ENCODE data around the gene FBF1. TPM values are rescaled to one million over a fixed set of nuclear protein-coding genes. Genes with fewer than 3 reads are reported as not detected.
A peak's percentile ranks its signal among the peaks of the same experiment; 100 is the strongest.

The FBF1 gene
- total RNA-seq, 6 experiments from 2014 or later: 0.86 to 3.1 (median 2.7) TPM

DNA sequence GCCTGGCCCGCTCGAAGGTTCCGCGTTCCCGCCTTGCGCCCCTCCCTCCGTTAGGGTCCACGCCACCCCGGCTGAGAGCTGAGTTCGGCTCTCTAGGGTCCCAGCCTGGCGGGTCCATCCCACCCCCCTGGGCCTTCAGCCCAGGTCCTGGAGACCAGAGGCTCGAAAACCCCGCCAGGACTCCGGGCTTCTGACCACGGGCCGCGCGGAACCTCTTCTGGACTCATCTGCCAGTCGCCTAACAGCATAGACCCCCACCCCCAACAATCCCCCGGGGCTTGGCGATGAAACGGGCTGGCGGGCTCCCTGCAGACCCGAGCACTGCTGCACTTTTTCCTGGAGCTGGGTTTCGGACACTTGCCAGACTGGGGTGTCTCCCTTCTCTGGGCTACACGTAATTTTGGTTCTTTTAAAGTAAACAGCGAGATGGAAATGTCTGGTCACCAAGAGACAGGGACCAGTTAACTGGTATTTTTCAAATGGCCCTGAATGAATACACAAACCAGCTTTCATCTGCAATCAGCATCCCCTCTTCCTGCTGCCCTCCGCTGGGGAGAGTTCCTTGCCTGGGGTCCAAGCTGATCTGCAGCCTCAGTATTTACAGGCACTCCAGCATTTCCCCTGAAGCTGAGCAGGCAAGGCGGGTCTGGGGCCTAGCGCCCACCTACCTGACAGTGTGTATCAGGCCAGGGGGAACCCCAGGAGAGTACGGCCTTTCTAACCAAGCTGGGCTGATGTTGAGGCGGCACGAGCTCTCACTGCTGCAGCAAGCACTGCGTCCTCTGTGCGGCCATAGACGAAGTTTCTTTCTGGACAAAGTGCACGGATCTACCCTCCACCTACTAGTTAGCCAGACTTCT, 43.5 kb downstream of the FBF1 start:
- Histone ChIP-seq H3K27ac (peak overlapping the region; percentile 73 to 88 (median 76)), H3K27me3 (no peaks in the 10 kb centered on the region), H3K4me1 (peaks cover 0 to 28% (median 6%) of the 10 kb centered on the region in 4 donors), H3K9me3 (no peaks in the 10 kb centered on the region), H3K4me3 (peak overlapping the region; percentile 76 to 97 (median 81)), H3K36me3 (peaks cover 0 to 38% (median 13%) of the 10 kb centered on the region in 4 donors)
- TF ChIP-seq, protein P1, sequence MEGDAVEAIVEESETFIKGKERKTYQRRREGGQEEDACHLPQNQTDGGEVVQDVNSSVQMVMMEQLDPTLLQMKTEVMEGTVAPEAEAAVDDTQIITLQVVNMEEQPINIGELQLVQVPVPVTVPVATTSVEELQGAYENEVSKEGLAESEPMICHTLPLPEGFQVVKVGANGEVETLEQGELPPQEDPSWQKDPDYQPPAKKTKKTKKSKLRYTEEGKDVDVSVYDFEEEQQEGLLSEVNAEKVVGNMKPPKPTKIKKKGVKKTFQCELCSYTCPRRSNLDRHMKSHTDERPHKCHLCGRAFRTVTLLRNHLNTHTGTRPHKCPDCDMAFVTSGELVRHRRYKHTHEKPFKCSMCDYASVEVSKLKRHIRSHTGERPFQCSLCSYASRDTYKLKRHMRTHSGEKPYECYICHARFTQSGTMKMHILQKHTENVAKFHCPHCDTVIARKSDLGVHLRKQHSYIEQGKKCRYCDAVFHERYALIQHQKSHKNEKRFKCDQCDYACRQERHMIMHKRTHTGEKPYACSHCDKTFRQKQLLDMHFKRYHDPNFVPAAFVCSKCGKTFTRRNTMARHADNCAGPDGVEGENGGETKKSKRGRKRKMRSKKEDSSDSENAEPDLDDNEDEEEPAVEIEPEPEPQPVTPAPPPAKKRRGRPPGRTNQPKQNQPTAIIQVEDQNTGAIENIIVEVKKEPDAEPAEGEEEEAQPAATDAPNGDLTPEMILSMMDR (IDR thresholded peaks at IDR 0.05): no peak
- DNase-seq: peak in 1 of 3 donors; percentile 61
- ATAC-seq: no peak
- WGBS (ENCODE audit: insufficient coverage, low coverage, low lambda C conversion rate, missing lambda C conversion rate): 76% methylated on average over 8 of the region's 37 CpGs
- intact Hi-C loops (cut with DNase I): no loop called here

DNA sequence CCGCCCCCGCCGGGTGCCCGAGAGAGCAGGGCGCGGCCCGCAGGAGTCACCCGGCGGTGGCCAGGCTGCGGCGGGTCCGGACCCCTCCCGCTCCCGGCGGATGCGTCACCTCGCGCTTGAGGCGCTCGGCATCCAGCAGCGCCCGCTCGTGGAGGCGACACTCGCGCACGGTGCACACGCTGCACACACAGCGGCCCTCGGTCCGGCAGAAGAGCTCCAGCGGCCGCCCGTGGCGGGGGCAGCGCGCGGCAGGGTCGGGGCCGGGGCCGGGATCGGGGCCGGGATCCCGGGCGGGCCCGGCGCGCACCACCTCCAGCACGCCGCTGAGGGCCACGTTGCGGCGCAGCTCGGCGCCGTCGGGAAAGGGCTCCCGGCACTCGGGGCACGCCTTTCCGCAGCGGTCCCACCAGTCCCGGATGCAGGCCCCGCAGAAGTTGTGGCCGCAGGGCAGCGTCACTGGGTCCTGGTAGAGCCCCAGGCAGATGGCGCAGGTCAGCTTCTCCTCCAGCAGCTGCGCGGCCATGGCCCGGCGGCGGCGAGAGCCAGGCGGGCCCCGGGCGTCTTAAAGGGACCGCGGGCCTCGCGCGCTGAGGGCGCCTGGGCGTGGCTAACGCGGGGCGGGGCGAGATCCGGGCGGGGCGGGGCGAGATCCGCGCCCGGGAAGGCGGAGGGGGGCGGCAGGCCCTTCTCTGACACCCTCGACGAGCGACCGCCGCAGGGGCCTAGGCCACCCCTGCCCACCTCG, 44.3 kb downstream of the FBF1 start, which contains the start of gene TRIM65:
Gene TRIM65, minus strand, starts transcription at position 537 of the 745 bp plus-strand sequence. Its CDS starts 14 bp downstream, at position 523.
- peak; percentile 83 to 89 (median 87) for DNase-seq
- intact Hi-C loops (cut with DNase I): no loop called here
- ATAC-seq: peak; percentile 74 to 83 (median 81)
- Histone ChIP-seq H3K27me3 (no peaks in the 10 kb centered on the region), H3K36me3 (peaks cover 0 to 31% (median 10%) of the 10 kb centered on the region in 4 donors), H3K4me1 (peaks cover 0 to 33% (median 8%) of the 10 kb centered on the region in 4 donors), H3K9me3 (no peaks in the 10 kb centered on the region), H3K4me3 (peak within 1 kb of the TSS; percentile 76 to 97 (median 81)), H3K27ac (peak within 1 kb of the TSS; percentile 73 to 88 (median 76))
- WGBS (ENCODE audit: insufficient coverage, low coverage, low lambda C conversion rate, missing lambda C conversion rate): no CpG with 5 or more reads among the region's 102 CpGs
- TF ChIP-seq POLR2A (IDR thresholded peaks at IDR 0.05): peak; percentile 76
- TF ChIP-seq, protein P1 (IDR thresholded peaks at IDR 0.05): peak; percentile 18 to 47 (median 34)

DNA sequence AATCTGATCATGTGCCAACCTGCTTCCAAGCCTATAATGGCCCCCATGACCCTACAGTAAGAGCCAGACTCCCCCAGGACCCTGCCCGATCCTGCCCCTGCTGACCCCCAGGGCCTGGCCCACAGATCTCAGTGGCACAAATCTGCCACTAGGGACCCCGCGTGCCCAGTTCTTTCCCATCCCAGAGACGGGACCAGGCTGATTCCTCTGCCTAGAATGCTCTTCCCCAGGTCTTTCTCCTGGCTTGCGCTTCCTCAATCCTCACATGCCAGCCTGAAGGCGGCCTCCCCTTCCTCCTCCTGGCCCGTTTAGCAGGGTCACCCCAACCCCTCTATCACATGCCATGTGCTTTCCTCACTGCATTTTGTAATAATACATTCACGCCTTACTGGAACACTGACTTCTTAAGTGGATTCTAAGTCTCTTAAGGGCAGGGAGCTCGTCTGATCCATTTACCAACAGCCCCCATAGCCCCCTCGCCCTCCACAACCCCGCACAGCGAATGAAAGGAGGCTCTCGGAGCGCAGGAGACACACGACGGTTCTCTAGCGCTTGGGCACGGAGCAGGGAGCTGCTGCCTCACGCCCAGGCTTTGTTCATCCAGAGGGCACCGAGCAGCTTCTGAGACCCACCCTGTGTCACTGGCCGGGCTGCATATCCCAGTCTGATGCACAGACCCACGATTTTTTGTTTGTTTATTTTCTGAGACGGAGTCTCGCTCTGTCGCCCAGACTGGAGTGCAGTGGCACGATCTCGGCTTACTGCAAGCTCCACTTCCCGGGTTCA, 45.3 kb downstream of the FBF1 start:
- peak overlapping the region; percentile 76 to 97 (median 81) for H3K4me3 ChIP-seq
- WGBS (ENCODE audit: insufficient coverage, low coverage, low lambda C conversion rate, missing lambda C conversion rate): 45% methylated on average over 14 of the region's 28 CpGs
- TF ChIP-seq, protein P1 (IDR thresholded peaks at IDR 0.05): peak in 1 of 4 donors; percentile 3
- no peak for TF ChIP-seq POLR2A (IDR thresholded peaks at IDR 0.05)
- H3K4me1 ChIP-seq: peaks cover 0 to 36% (median 8%) of the 10 kb centered on the region in 4 donors
- intact Hi-C loops (cut with DNase I): no loop called here
- DNase-seq: peak in 1 of 3 donors; percentile 59
- no peak for ATAC-seq
- peak overlapping the region in 2 of 3 donors; percentile 73 to 88 for H3K27ac ChIP-seq
- no peaks in the 10 kb centered on the region for H3K27me3 ChIP-seq
- no peaks in the 10 kb centered on the region for H3K9me3 ChIP-seq
- H3K36me3 ChIP-seq: peaks cover 0 to 24% (median 8%) of the 10 kb centered on the region in 4 donors

Measured in right lobe of liver (tissue), 6 donors.